Measurements from ENCODE around the gene LRFN2.

DNA sequence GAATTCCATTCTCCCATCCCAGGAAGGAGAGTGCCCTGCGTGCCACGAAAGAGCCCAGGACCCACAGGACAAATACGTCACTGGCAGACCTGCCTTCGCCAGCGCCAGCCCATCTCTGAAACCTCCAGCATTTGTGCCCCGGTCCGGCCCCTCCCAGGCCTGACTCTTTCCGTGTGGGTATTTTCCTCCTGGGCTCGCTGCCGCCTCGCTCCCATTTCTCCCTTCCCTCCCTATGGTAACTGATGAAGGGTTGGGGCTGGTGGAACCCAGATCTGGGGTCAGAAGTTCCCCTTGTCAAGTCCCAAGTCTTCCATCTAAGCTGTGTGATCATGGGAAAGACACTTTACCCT is 208.5 kb downstream of the LRFN2 start:
- TF ChIP-seq ZFX (IDR thresholded peaks at IDR 0.05; ENCODE audit: borderline replicate concordance): no peak
- TF ChIP-seq, protein P1, sequence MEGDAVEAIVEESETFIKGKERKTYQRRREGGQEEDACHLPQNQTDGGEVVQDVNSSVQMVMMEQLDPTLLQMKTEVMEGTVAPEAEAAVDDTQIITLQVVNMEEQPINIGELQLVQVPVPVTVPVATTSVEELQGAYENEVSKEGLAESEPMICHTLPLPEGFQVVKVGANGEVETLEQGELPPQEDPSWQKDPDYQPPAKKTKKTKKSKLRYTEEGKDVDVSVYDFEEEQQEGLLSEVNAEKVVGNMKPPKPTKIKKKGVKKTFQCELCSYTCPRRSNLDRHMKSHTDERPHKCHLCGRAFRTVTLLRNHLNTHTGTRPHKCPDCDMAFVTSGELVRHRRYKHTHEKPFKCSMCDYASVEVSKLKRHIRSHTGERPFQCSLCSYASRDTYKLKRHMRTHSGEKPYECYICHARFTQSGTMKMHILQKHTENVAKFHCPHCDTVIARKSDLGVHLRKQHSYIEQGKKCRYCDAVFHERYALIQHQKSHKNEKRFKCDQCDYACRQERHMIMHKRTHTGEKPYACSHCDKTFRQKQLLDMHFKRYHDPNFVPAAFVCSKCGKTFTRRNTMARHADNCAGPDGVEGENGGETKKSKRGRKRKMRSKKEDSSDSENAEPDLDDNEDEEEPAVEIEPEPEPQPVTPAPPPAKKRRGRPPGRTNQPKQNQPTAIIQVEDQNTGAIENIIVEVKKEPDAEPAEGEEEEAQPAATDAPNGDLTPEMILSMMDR (IDR thresholded peaks at IDR 0.05): no peak

All from 22Rv1 (cell line).